ENCODE data around the gene ANKRD13C. TPM values are rescaled to one million over a fixed set of nuclear protein-coding genes. Genes with fewer than 3 reads are reported as not detected.
A peak's percentile ranks its signal among the peaks of the same experiment; 100 is the strongest.

ANKRD13C gene
- total RNA-seq, 6 experiments from 2014 or later, result 6.4 to 8.9 (median 7.3) TPM

DNA sequence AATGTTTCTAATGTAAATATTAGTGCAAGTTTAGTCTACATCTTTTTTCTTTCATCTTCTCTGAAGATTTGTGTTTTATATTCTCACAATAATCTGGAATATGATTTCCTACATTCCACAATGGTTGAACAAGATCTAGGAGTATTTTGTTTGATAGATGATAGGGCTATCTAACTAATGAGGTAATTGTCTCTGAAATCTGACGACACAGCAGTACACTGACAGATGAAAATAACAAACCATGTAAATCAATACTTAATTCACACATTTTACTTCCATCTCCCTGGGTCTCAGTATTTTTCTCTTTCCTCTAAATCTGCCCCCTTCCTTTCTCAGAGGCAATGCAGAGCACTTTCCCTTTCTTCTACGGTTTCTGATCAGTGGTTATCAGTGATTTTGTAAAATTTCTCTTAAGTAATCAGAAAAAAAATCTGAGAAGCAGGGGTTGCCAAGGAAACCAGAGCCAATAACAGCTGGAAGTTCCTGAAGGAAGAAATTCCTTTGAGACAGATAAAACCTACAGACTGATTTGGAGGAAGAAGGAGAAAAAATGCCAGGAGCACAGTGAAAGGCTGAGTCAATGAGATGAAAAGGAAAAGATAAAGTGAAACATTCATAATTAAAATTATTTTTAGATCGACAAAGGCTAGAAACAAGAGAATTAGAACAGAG is 7.3 kb upstream of the ANKRD13C start:
- Histone ChIP-seq H3K36me3 (no peaks in the 10 kb centered on the region), H3K4me1 (no peaks in the 10 kb centered on the region), H3K9me3 (no peaks in the 10 kb centered on the region), H3K4me3 (no peak overlapping the region), H3K27me3 (no peaks in the 10 kb centered on the region), H3K27ac (no peak overlapping the region)
- intact Hi-C loops (cut with DNase I), result no loop called here
- TF ChIP-seq, protein P1, sequence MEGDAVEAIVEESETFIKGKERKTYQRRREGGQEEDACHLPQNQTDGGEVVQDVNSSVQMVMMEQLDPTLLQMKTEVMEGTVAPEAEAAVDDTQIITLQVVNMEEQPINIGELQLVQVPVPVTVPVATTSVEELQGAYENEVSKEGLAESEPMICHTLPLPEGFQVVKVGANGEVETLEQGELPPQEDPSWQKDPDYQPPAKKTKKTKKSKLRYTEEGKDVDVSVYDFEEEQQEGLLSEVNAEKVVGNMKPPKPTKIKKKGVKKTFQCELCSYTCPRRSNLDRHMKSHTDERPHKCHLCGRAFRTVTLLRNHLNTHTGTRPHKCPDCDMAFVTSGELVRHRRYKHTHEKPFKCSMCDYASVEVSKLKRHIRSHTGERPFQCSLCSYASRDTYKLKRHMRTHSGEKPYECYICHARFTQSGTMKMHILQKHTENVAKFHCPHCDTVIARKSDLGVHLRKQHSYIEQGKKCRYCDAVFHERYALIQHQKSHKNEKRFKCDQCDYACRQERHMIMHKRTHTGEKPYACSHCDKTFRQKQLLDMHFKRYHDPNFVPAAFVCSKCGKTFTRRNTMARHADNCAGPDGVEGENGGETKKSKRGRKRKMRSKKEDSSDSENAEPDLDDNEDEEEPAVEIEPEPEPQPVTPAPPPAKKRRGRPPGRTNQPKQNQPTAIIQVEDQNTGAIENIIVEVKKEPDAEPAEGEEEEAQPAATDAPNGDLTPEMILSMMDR (IDR thresholded peaks at IDR 0.05), result no peak
- TF ChIP-seq POLR2A (IDR thresholded peaks at IDR 0.05), result no peak
- DNase-seq, result no peak
- WGBS (ENCODE audit: insufficient coverage, low coverage, low lambda C conversion rate, missing lambda C conversion rate), result 51% methylated on average over 3 of the region's 3 CpGs
- ATAC-seq, result no peak

DNA sequence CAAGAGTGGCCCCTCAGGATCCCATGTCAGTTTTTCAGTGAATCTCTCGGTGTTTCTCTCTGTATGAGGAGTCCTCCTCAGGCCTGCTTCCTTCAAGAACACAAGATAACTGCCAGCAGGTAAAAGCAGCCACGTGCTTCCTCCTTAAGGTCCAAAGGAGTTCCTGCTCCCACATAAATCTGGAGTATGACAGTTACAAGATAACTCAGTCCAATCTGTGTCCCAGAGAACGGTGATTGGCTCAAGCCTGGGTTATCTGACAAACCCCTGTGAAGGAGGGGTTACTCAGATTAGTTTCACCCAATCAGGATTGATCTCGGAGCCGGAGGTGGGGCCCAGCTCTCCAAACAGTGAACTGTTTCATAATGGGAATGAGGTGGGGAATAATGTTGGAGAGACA is 5.8 kb upstream of the ANKRD13C start:
- DNase-seq, result no peak
- intact Hi-C loops (cut with DNase I), result no loop called here
- TF ChIP-seq POLR2A (IDR thresholded peaks at IDR 0.05), result no peak
- TF ChIP-seq, protein P1 (IDR thresholded peaks at IDR 0.05), result no peak
- Histone ChIP-seq H3K4me3 (no peak overlapping the region), H3K4me1 (no peaks in the 10 kb centered on the region), H3K27ac (no peak overlapping the region), H3K36me3 (no peaks in the 10 kb centered on the region), H3K9me3 (no peaks in the 10 kb centered on the region), H3K27me3 (no peaks in the 10 kb centered on the region)
- 91% methylated on average over 5 of the region's 5 CpGs for whole genome bisulfite sequencing (ENCODE audit: insufficient coverage, low coverage, low lambda C conversion rate, missing lambda C conversion rate)
- no peak for ATAC-seq

- no peak for TF ChIP-seq POLR2A (IDR thresholded peaks at IDR 0.05)
- TF ChIP-seq, protein P1 (IDR thresholded peaks at IDR 0.05), result no peak
- Histone ChIP-seq H3K27ac (no peak overlapping the region), H3K27me3 (no peaks in the 10 kb centered on the region), H3K9me3 (no peaks in the 10 kb centered on the region), H3K4me3 (no peak overlapping the region), H3K4me1 (no peaks in the 10 kb centered on the region), H3K36me3 (no peaks in the 10 kb centered on the region)
- WGBS (ENCODE audit: insufficient coverage, low coverage, low lambda C conversion rate, missing lambda C conversion rate), result 42% methylated on average over 7 of the region's 7 CpGs
- intact Hi-C loops (cut with DNase I), result no loop called here
- DNase-seq (peak in 1 of 3 donors; percentile 52), ATAC-seq (no peak)
Observed at GRCh38 chr1:70358921-70359564, 4.5 kb upstream of the ANKRD13C start.

DNA sequence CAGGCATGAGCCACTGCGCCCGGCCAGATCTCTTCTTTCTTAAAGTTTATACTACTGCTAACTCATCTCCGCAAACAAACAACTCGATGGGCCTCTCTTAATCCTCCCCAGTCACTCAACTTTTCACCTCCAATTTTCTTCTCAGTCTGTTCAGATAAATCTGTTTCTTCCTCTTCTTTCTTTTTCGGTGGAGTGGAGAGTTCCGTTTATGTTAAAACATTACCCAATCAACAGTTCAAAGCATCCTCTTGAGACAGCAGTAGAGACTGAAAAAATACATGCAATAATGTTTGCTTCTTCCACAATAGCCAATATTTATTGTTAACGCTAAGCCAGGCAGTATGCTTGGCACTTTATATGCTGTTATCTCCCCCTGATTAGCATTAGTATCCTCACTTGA is 1.4 kb upstream of the ANKRD13C start:
- Histone ChIP-seq H3K4me1 (peaks cover 0 to 11% (median 0%) of the 10 kb centered on the region in 4 donors), H3K9me3 (no peaks in the 10 kb centered on the region), H3K27me3 (no peaks in the 10 kb centered on the region), H3K4me3 (no peak overlapping the region), H3K36me3 (no peaks in the 10 kb centered on the region), H3K27ac (no peak overlapping the region)
- 58% methylated on average over 7 of the region's 7 CpGs for WGBS (ENCODE audit: insufficient coverage, low coverage, low lambda C conversion rate, missing lambda C conversion rate)
- DNase-seq (no peak), ATAC-seq (no peak)
- intact Hi-C loops (cut with DNase I), result no loop called here
- TF ChIP-seq POLR2A (IDR thresholded peaks at IDR 0.05), result no peak
- TF ChIP-seq, protein P1 (IDR thresholded peaks at IDR 0.05), result no peak

All from right lobe of liver (tissue), 6 donors.